ENCODE data around the gene DDX54. TPM values are rescaled to one million over a fixed set of nuclear protein-coding genes. Genes with fewer than 3 reads are reported as not detected.

The DDX54 gene
- total and polyA plus RNA-seq, 7 donors: 53.6 to 93.5 (median 79.4) TPM

- H3K9me3 ChIP-seq: no peaks in the 10 kb centered on the region
- intact Hi-C loops (cut with DNase I): no loop called here
- no peak overlapping the region for H3K27ac ChIP-seq
- DNase-seq: no peak
- peaks cover 0 to 6% (median 3%) of the 10 kb centered on the region in 3 donors for H3K27me3 ChIP-seq (ENCODE audit: insufficient read depth in 3 of 3, low read length in 2 of 3)
- TF ChIP-seq CTCF (IDR thresholded peaks at IDR 0.05): no peak
- H3K4me3 ChIP-seq: no peak overlapping the region
- H3K36me3 ChIP-seq (ENCODE audit: insufficient read depth in 1 of 2, low read depth in 1 of 2): no peaks in the 10 kb centered on the region
- 77 to 85% (median 84%) methylated on average over 3 of the region's 3 CpGs for WGBS, 3 donors
- ATAC-seq: no peak
- no peaks in the 10 kb centered on the region for H3K4me1 ChIP-seq
These were observed 74.0 kb downstream of the DDX54 start for GRCh38 chr12:113111247-113111646.

GRCh38 chr12:113109872-113110599 is 75.2 kb downstream of the DDX54 start:
- no peak for DNase-seq
- ATAC-seq: no peak
- H3K9me3 ChIP-seq: no peaks in the 10 kb centered on the region
- H3K36me3 ChIP-seq (ENCODE audit: insufficient read depth in 1 of 2, low read depth in 1 of 2): no peaks in the 10 kb centered on the region
- 54 to 62% (median 54%) methylated on average over 7 of the region's 7 CpGs for WGBS, 3 donors
- peaks cover 0 to 9% (median 3%) of the 10 kb centered on the region in 3 donors for H3K27me3 ChIP-seq (ENCODE audit: insufficient read depth in 3 of 3, low read length in 2 of 3)
- H3K4me1 ChIP-seq: no peaks in the 10 kb centered on the region
- H3K4me3 ChIP-seq: no peak overlapping the region
- TF ChIP-seq CTCF (IDR thresholded peaks at IDR 0.05): no peak
- intact Hi-C loops (cut with DNase I): no loop called here
- H3K27ac ChIP-seq: no peak overlapping the region

- no peak for TF ChIP-seq CTCF (IDR thresholded peaks at IDR 0.05)
- intact Hi-C loops (cut with DNase I): no loop called here
- H3K27ac ChIP-seq: no peak overlapping the region
- no peaks in the 10 kb centered on the region for H3K4me1 ChIP-seq
- no peak overlapping the region for H3K4me3 ChIP-seq
- no peaks in the 10 kb centered on the region for H3K36me3 ChIP-seq (ENCODE audit: insufficient read depth in 1 of 2, low read depth in 1 of 2)
- DNase-seq (no peak), ATAC-seq (no peak)
- 77 to 79% (median 77%) methylated on average over 5 of the region's 5 CpGs for WGBS, 3 donors
- H3K9me3 ChIP-seq: no peaks in the 10 kb centered on the region
- H3K27me3 ChIP-seq (ENCODE audit: insufficient read depth in 3 of 3, low read length in 2 of 3): peaks cover 0 to 13% (median 3%) of the 10 kb centered on the region in 3 donors
These were observed 75.9 kb downstream of the DDX54 start for GRCh38 chr12:113109360-113109759.

GRCh38 chr12:113108308-113108707 is 77.0 kb downstream of the DDX54 start:
- peaks cover 0 to 23% (median 3%) of the 10 kb centered on the region in 3 donors for H3K27me3 ChIP-seq (ENCODE audit: insufficient read depth in 3 of 3, low read length in 2 of 3)
- 92 to 95% (median 94%) methylated on average over 4 of the region's 4 CpGs for WGBS, 3 donors
- H3K36me3 ChIP-seq (ENCODE audit: insufficient read depth in 1 of 2, low read depth in 1 of 2): no peaks in the 10 kb centered on the region
- no peak overlapping the region for H3K27ac ChIP-seq
- H3K4me1 ChIP-seq: no peaks in the 10 kb centered on the region
- DNase-seq (no peak), ATAC-seq (no peak)
- TF ChIP-seq CTCF (IDR thresholded peaks at IDR 0.05): no peak
- no peaks in the 10 kb centered on the region for H3K9me3 ChIP-seq
- H3K4me3 ChIP-seq: no peak overlapping the region
- intact Hi-C loops (cut with DNase I): no loop called here

Other genes starting within 250 kb of the DDX54 start
- gene OAS3, start 247.0 kb downstream of the DDX54 start, total RNA-seq: 1 to 10 TPM; 1.5 to 6.7 (median 3.1) TPM
- gene OAS3, start 247.0 kb downstream of the DDX54 start, polyA plus RNA-seq: 1 to 10 TPM; 1.1 to 1.7 (median 1.4) TPM
- 1 to 10 TPM; 2.1 to 8.4 (median 3.7) TPM for gene OAS2, start 207.0 kb downstream of the DDX54 start, total RNA-seq
- 1 to 10 TPM; 1.5 to 1.8 (median 1.7) TPM for gene OAS2, start 207.0 kb downstream of the DDX54 start, polyA plus RNA-seq
- 1 to 10 TPM in 2 of 4 donors, under 1 TPM in 2; 0.49 to 2.4 (median 1.2) TPM for gene DTX1, start 128.7 kb downstream of the DDX54 start, total RNA-seq
- under 1 TPM; 0.59 to 0.86 (median 0.69) TPM for gene DTX1, start 128.7 kb downstream of the DDX54 start, polyA plus RNA-seq
- gene RASAL1, start 49.7 kb downstream of the DDX54 start, total RNA-seq: under 1 TPM in 1 of 4 donors, not detected in 3; 0.89 TPM
- not detected for gene RASAL1, start 49.7 kb downstream of the DDX54 start, polyA plus RNA-seq
- gene CFAP73, start 35.8 kb downstream of the DDX54 start, total RNA-seq: not detected
- under 1 TPM; 0.17 to 0.35 (median 0.30) TPM for gene CFAP73, start 35.8 kb downstream of the DDX54 start, polyA plus RNA-seq
- gene RITA1, start 243 bp upstream of the DDX54 start, total RNA-seq: 10 to 100 TPM; 13.0 to 19.4 (median 14.7) TPM
- 10 to 100 TPM; 13.7 to 28.5 (median 15.5) TPM for gene RITA1, start 243 bp upstream of the DDX54 start, polyA plus RNA-seq
- gene TPCN1, start 36.0 kb upstream of the DDX54 start, total RNA-seq: 10 to 100 TPM; 24.9 to 36.2 (median 27.0) TPM
- 10 to 100 TPM in 2 of 3 donors, 1 to 10 TPM in 1; 7.6 to 33.7 (median 18.2) TPM for gene TPCN1, start 36.0 kb upstream of the DDX54 start, polyA plus RNA-seq
- gene SLC8B1, start 149.6 kb upstream of the DDX54 start, total RNA-seq: 10 to 100 TPM in 1 of 4 donors, 1 to 10 TPM in 3; 7.6 to 10.3 (median 9.5) TPM
- gene SLC8B1, start 149.6 kb upstream of the DDX54 start, polyA plus RNA-seq: 1 to 10 TPM; 5.7 to 9.6 (median 5.7) TPM
- gene PLBD2, start 173.1 kb upstream of the DDX54 start, total RNA-seq: 10 to 100 TPM; 15.7 to 21.4 (median 20.1) TPM
- gene PLBD2, start 173.1 kb upstream of the DDX54 start, polyA plus RNA-seq: 10 to 100 TPM in 1 of 3 donors, 1 to 10 TPM in 2; 5.2 to 14.0 (median 8.3) TPM
- gene SDS, start 218.4 kb upstream of the DDX54 start, total RNA-seq: under 1 TPM in 2 of 4 donors, not detected in 2; 0.63 to 0.91 TPM
- under 1 TPM in 2 of 3 donors, not detected in 1; 0.05 to 0.13 TPM for gene SDS, start 218.4 kb upstream of the DDX54 start, polyA plus RNA-seq
- gene SDSL, start 236.9 kb upstream of the DDX54 start, total RNA-seq: 1 to 10 TPM in 2 of 4 donors, under 1 TPM in 2; 0.89 to 6.0 (median 2.2) TPM
- gene SDSL, start 236.9 kb upstream of the DDX54 start, polyA plus RNA-seq: 1 to 10 TPM in 1 of 3 donors, under 1 TPM in 2; 0.48 to 2.1 (median 0.53) TPM

All from psoas muscle (tissue), 8 donors.